Naive B cell (primary cell): Measurements from ENCODE around the gene C2orf76. TPM values are rescaled to one million over a fixed set of nuclear protein-coding genes. Genes with fewer than 3 reads are reported as not detected.
"Not testable (repeated sequence)": the region's sequence is repeated elsewhere in the genome, so short reads cannot be mapped to it uniquely, and the experiment has no call there.

Experiments used
- ATAC-seq, 2 donors: fragments of 150-1000 bp; cut with Tn5 transposase; 2 replicates each; pipeline ENCODE4 v1.10.0; 2021; ENCODE audit warnings: low read depth in 2 of 2, mild to moderate bottlenecking in 2 of 2, moderate library complexity in 2 of 2
- DNase-seq: peaks from one replicate; pipeline ENCODE4 v3.0.0; 2022
- H3K27ac Mint-ChIP-seq, 6 donors: one replicate each; pipeline ENCODE4 v1.8.0; 2020 to 2022; ENCODE audit warnings: mild to moderate bottlenecking in 6 of 6, mixed read lengths in 6 of 6, moderate library complexity in 5 of 6, inconsistent platforms in 2 of 6
- H3K27me3 Mint-ChIP-seq, 3 donors: one replicate each; pipeline ENCODE4 v1.8.0; 2021 to 2022; ENCODE audit warnings: mixed read lengths in 3 of 3, mild to moderate bottlenecking in 1 of 3
- H3K36me3 Mint-ChIP-seq, 2 donors: one replicate each; pipeline ENCODE4 v1.8.0; 2020 to 2022; ENCODE audit warnings: mixed read lengths in 2 of 2, inconsistent platforms in 1 of 2, mild to moderate bottlenecking in 1 of 2
- H3K4me1 Mint-ChIP-seq, 3 donors: one replicate each; pipeline ENCODE4 v1.8.0; 2020 to 2022; ENCODE audit warnings: mixed read lengths in 3 of 3, inconsistent platforms in 1 of 3, mild to moderate bottlenecking in 1 of 3, moderate library complexity in 1 of 3
- H3K4me3 Mint-ChIP-seq, 8 donors: one replicate each; pipeline ENCODE4 v1.8.0; 2020 to 2022; ENCODE audit warnings: mild to moderate bottlenecking in 8 of 8, mixed read lengths in 8 of 8, moderate library complexity in 8 of 8, inconsistent platforms in 2 of 8
- H3K9me3 Mint-ChIP-seq, 7 donors: one replicate each; pipeline ENCODE4 v1.8.0; 2020 to 2022; ENCODE audit warnings: mixed read lengths in 7 of 7, mild to moderate bottlenecking in 5 of 7, inconsistent platforms in 2 of 7, moderate library complexity in 1 of 7
- polyA plus RNA-seq, 6 donors: library from polyadenylated mRNA; unstranded; fragments of 300-500 nt; fragmentation: Illumina TruSeq; gene quantifications; one replicate each; pipeline ENCODE4 v1.2.3, GENCODE V29; 2021; ENCODE audit warnings: low read depth in 6 of 6

The C2orf76 gene
- 10 to 100 TPM; 19.2 to 29.0 (median 25.2) TPM for polyA plus RNA-seq

GRCh38 chr2:119366649-119367471, at the start of gene C2orf76, which contains the start of gene DBI:
Gene C2orf76 (minus strand): TSS chr2:119366834. CDS start chr2:119339959, 26,875 bp downstream.
Gene DBI (plus strand): TSS chr2:119366977. CDS start chr2:119367052, 75 bp downstream.
- Mint-ChIP-seq H3K4me3 (peak within 1 kb of the TSS; percentile 96 to 100 (median 98)), H3K27ac (peak within 1 kb of the TSS; percentile 92 to 100 (median 98)), H3K4me1 (peaks cover 52 to 72% (median 62%) of the 10 kb centered on the region in 3 donors), H3K9me3 (no peaks in the 10 kb centered on the region), H3K36me3 (peaks cover 11 to 19% of the 10 kb centered on the region in 2 donors), H3K27me3 (no peaks in the 10 kb centered on the region)
- peak; percentile 91 for ATAC-seq
- DNase-seq = peak; percentile 94

- ATAC-seq (no peak), DNase-seq (no peak)
- peaks cover 6 to 22% (median 10%) of the 10 kb centered on the region in 3 donors for H3K27me3 Mint-ChIP-seq
- H3K36me3 Mint-ChIP-seq = no peaks in the 10 kb centered on the region
- H3K27ac Mint-ChIP-seq = peak overlapping the region in 1 of 6 donors; percentile 43
- H3K4me3 Mint-ChIP-seq = peak overlapping the region in 3 of 8 donors; percentile 3 to 73 (median 10)
- H3K9me3 Mint-ChIP-seq = peaks cover 0 to 3% (median 0%) of the 10 kb centered on the region in 7 donors
- H3K4me1 Mint-ChIP-seq = peaks cover 4 to 17% (median 15%) of the 10 kb centered on the region in 3 donors
These were observed 49.0 kb upstream of the C2orf76 start for GRCh38 chr2:119415630-119416029.

GRCh38 chr2:119414894-119415293, 48.3 kb upstream of the C2orf76 start:
- H3K27ac Mint-ChIP-seq = no peak overlapping the region
- ATAC-seq (no peak), DNase-seq (no peak)
- no peak overlapping the region for H3K4me3 Mint-ChIP-seq
- peaks cover 6 to 14% (median 6%) of the 10 kb centered on the region in 3 donors for H3K27me3 Mint-ChIP-seq
- no peaks in the 10 kb centered on the region for H3K36me3 Mint-ChIP-seq
- H3K4me1 Mint-ChIP-seq = peaks cover 4 to 17% (median 15%) of the 10 kb centered on the region in 3 donors
- peaks cover 0 to 3% (median 0%) of the 10 kb centered on the region in 7 donors for H3K9me3 Mint-ChIP-seq

- no peak overlapping the region for H3K27ac Mint-ChIP-seq
These were observed 42.9 kb upstream of the C2orf76 start for GRCh38 chr2:119409506-119409905.

GRCh38 chr2:119408221-119408619, 41.6 kb upstream of the C2orf76 start:
- ATAC-seq = no peak
- peaks cover 5 to 23% (median 17%) of the 10 kb centered on the region in 3 donors for H3K27me3 Mint-ChIP-seq
- H3K36me3 Mint-ChIP-seq = no peaks in the 10 kb centered on the region
- no peak overlapping the region for H3K27ac Mint-ChIP-seq
- H3K4me3 Mint-ChIP-seq = no peak overlapping the region
- H3K4me1 Mint-ChIP-seq = peaks cover 0 to 4% (median 0%) of the 10 kb centered on the region in 3 donors
- H3K9me3 Mint-ChIP-seq = peaks cover 0 to 3% (median 0%) of the 10 kb centered on the region in 7 donors
- DNase-seq = no peak

More at GRCh38 chr2:119409506-119409905, 42.9 kb upstream of the C2orf76 start:
- ATAC-seq (no peak), DNase-seq (no peak)
- Mint-ChIP-seq H3K36me3 (no peaks in the 10 kb centered on the region), H3K27me3 (peaks cover 5 to 17% (median 14%) of the 10 kb centered on the region in 3 donors), H3K9me3 (peaks cover 0 to 3% (median 0%) of the 10 kb centered on the region in 7 donors), H3K4me1 (peaks cover under 1 to 5% (median 4%) of the 10 kb centered on the region in 3 donors), H3K4me3 (no peak overlapping the region)

GRCh38 chr2:119407430-119408220, 41.0 kb upstream of the C2orf76 start:
- peaks cover 5 to 23% (median 17%) of the 10 kb centered on the region in 3 donors for H3K27me3 Mint-ChIP-seq
- peaks cover 0 to 4% (median 0%) of the 10 kb centered on the region in 3 donors for H3K4me1 Mint-ChIP-seq
- no peaks in the 10 kb centered on the region for H3K36me3 Mint-ChIP-seq
- peak overlapping the region in 1 of 6 donors; percentile 49 for H3K27ac Mint-ChIP-seq
- H3K9me3 Mint-ChIP-seq = peaks cover 0 to 3% (median 0%) of the 10 kb centered on the region in 7 donors
- no peak overlapping the region for H3K4me3 Mint-ChIP-seq
- ATAC-seq = peak in 1 of 2 donors; percentile 48
- DNase-seq = peak; percentile 28

- Mint-ChIP-seq H3K36me3 (no peaks in the 10 kb centered on the region), H3K4me3 (peak overlapping the region in 1 of 8 donors; percentile 20), H3K9me3 (peaks cover 0 to 3% (median 0%) of the 10 kb centered on the region in 7 donors), H3K27ac (no peak overlapping the region), H3K4me1 (peaks cover 0 to 4% (median 0%) of the 10 kb centered on the region in 3 donors), H3K27me3 (peaks cover 5 to 23% (median 9%) of the 10 kb centered on the region in 3 donors)
- ATAC-seq = no peak
- DNase-seq = no peak
These were observed 38.5 kb upstream of the C2orf76 start for GRCh38 chr2:119405151-119405550.

- not testable (repeated sequence) for H3K27ac Mint-ChIP-seq, H3K4me1 Mint-ChIP-seq, H3K9me3 Mint-ChIP-seq, DNase-seq, H3K36me3 Mint-ChIP-seq, ATAC-seq
- Mint-ChIP-seq H3K4me3 (peak overlapping the region in 1 of 8 donors; percentile 47), H3K27me3 (peaks cover 12 to 27% (median 20%) of the 10 kb centered on the region in 3 donors)
These were observed 37.0 kb upstream of the C2orf76 start for GRCh38 chr2:119403618-119404017.

- ATAC-seq = no peak
- peaks cover 12 to 33% (median 25%) of the 10 kb centered on the region in 3 donors for H3K27me3 Mint-ChIP-seq
- no peaks in the 10 kb centered on the region for H3K36me3 Mint-ChIP-seq
- no peak overlapping the region for H3K4me3 Mint-ChIP-seq
- no peak overlapping the region for H3K27ac Mint-ChIP-seq
- H3K4me1 Mint-ChIP-seq = peaks cover 0 to 7% (median 5%) of the 10 kb centered on the region in 3 donors
- peaks cover 0 to 3% (median 0%) of the 10 kb centered on the region in 7 donors for H3K9me3 Mint-ChIP-seq
- DNase-seq = no peak
These were observed 36.3 kb upstream of the C2orf76 start for GRCh38 chr2:119402645-119403560.

GRCh38 chr2:119402106-119402505, 35.5 kb upstream of the C2orf76 start:
- ATAC-seq = no peak
- no peak overlapping the region for H3K27ac Mint-ChIP-seq
- H3K4me3 Mint-ChIP-seq = no peak overlapping the region

GRCh38 chr2:119397196-119397595, 30.6 kb upstream of the C2orf76 start:
- DNase-seq = no peak
- no peaks in the 10 kb centered on the region for H3K9me3 Mint-ChIP-seq
- peaks cover 7 to 17% (median 16%) of the 10 kb centered on the region in 3 donors for H3K27me3 Mint-ChIP-seq
- ATAC-seq = no peak
- no peak overlapping the region for H3K4me3 Mint-ChIP-seq
- H3K4me1 Mint-ChIP-seq = peaks cover 0 to 5% (median 3%) of the 10 kb centered on the region in 3 donors
- H3K36me3 Mint-ChIP-seq = no peaks in the 10 kb centered on the region
- H3K27ac Mint-ChIP-seq = no peak overlapping the region

More at GRCh38 chr2:119402106-119402505, 35.5 kb upstream of the C2orf76 start:
- Mint-ChIP-seq H3K9me3 (peaks cover 0 to 3% (median 0%) of the 10 kb centered on the region in 7 donors), H3K36me3 (no peaks in the 10 kb centered on the region), H3K4me1 (peaks cover 0 to 5% (median 3%) of the 10 kb centered on the region in 3 donors), H3K27me3 (peaks cover 7 to 26% (median 17%) of the 10 kb centered on the region in 3 donors)
- DNase-seq = no peak
